Esophagus squamous epithelium (tissue), 5 donors: Measurements from ENCODE around the gene INSM1. TPM values are rescaled to one million over a fixed set of nuclear protein-coding genes. Genes with fewer than 3 reads are reported as not detected.
A peak's percentile ranks its signal among the peaks of the same experiment; 100 is the strongest.

Experiments
- DNase-seq: peaks from one replicate; lab custom pipeline; 2025; lab: John Stamatoyannopoulos, UW
- H3K27ac ChIP-seq, 4 donors: fragments of 200-600 bp; sonication (generic); one replicate each; pipeline ENCODE4 v1.5.1; 2016 to 2019; ENCODE audit warnings: mild to moderate bottlenecking in 1 of 4
- H3K27me3 ChIP-seq, 4 donors: fragments of 200-600 bp; sonication (generic); 1 replicate in 3 of 4; 2 replicates in 1 of 4; pipeline versions ENCODE4 v1.5.1 to v1.6.0; 2017 to 2021; ENCODE audit warnings: antibody characterized with exemption in 1 of 4
- H3K36me3 ChIP-seq, 3 donors: fragments of 200-600 bp; sonication (generic); one replicate each; pipeline ENCODE4 v1.5.1; 2016 to 2019
- H3K4me1 ChIP-seq, 3 donors: fragments of 200-600 bp; sonication (generic); one replicate each; pipeline ENCODE4 v1.5.1; 2017 to 2019
- H3K4me3 ChIP-seq, 4 donors: fragments of 200-600 bp; sonication (generic); 1 replicate in 3 of 4; 2 replicates in 1 of 4; pipeline ENCODE4 v1.5.1; 2016 to 2019; ENCODE audit warnings: mild to moderate bottlenecking in 2 of 4, moderate library complexity in 1 of 4
- H3K9me3 ChIP-seq, 3 donors: fragments of 200-600 bp; sonication (generic); one replicate each; pipeline ENCODE4 v1.5.1; 2016 to 2019
- CTCF ChIP-seq, 6 experiments: fragments of 450-650 bp in 4 of 6; fragments of 200-600 bp in 2 of 6; sonication (generic) in 2 of 6; IDR thresholded peaks; one replicate each; pipeline ENCODE4 v1.5.1; 2016 to 2019; ENCODE audit warnings: antibody characterized with exemption in 6 of 6, mild to moderate bottlenecking in 4 of 6, moderate library complexity in 4 of 6
- POLR2A ChIP-seq, 4 donors: fragments of 450-650 bp; IDR thresholded peaks; one replicate each; pipeline ENCODE4 v1.6.1; 2017; ENCODE audit warnings: antibody characterized with exemption in 4 of 4, mild to moderate bottlenecking in 4 of 4, moderate library complexity in 3 of 4
- WGBS, 2 donors: methylation state at CpG; one replicate each; pipeline ENCODE4 v1.1.5; 2018; 5-methylcytosine and 5-hydroxymethylcytosine counted together
- intact Hi-C: fragments of 100-400 bp; cut with DNase I; formaldehyde crosslinking; loops from one replicate; pipeline ENCODE4 v1.15.0; 2022
- total RNA-seq, 4 donors: library from RNA; depleted of rRNA; stranded (reverse); fragments of >200 nt; gene quantifications; one replicate each; pipeline ENCODE4 v1.1.0, GENCODE V29; 2016
- donor health status: DM: yes; HTN: yes; CAD: no.

Gene INSM1
- total RNA-seq, 4 donors from 2014 or later, result not detected

- H3K9me3 ChIP-seq, result no peaks in the 10 kb centered on the region
- DNase-seq, result no peak
- intact Hi-C loops, result no loop called here
- no peak overlapping the region for H3K4me3 ChIP-seq
- no peaks in the 10 kb centered on the region for H3K4me1 ChIP-seq
- H3K27me3 ChIP-seq, result peaks cover 0 to 5% (median 0%) of the 10 kb centered on the region in 4 donors
- TF ChIP-seq CTCF (IDR thresholded peaks at IDR 0.05) (no peak), POLR2A (IDR thresholded peaks at IDR 0.05) (no peak)
- H3K27ac ChIP-seq, result peak overlapping the region in 1 of 4 donors; percentile 39
- no peaks in the 10 kb centered on the region for H3K36me3 ChIP-seq
- WGBS, 2 donors, result 63 to 85% methylated on average over 5 to 6 of the region's 6 CpGs
Observed at GRCh38 chr20:20333866-20334265, 34.0 kb upstream of the INSM1 start.

DNA sequence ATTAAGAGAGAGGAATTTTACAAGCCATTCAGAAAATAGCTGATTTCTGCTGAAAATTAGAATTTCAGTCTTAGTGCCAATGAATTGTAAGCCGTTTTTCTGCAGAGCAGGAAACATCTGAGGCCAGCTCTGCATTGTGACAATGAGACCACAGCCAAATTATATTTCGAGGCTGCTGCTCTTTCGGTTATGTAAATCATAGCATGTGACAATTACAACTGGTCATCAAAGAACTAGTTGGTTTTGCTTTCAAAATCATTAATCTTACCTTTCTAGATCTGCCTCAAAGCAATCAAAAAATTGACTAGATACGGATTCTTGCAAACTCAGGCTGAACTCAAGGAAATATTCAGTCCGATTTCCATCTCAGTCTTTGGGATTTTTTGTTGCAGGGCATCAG is 33.4 kb upstream of the INSM1 start:
- WGBS, 2 donors, result 42 to 48% methylated on average over 5 of the region's 5 CpGs
- H3K9me3 ChIP-seq, result no peaks in the 10 kb centered on the region
- intact Hi-C loops, result no loop called here
- H3K27me3 ChIP-seq, result peaks cover 0 to 5% (median 0%) of the 10 kb centered on the region in 4 donors
- no peak overlapping the region for H3K4me3 ChIP-seq
- TF ChIP-seq CTCF (IDR thresholded peaks at IDR 0.05), result no peak
- DNase-seq, result no peak
- peak overlapping the region in 1 of 4 donors; percentile 39 for H3K27ac ChIP-seq
- H3K36me3 ChIP-seq, result no peaks in the 10 kb centered on the region
- H3K4me1 ChIP-seq, result no peaks in the 10 kb centered on the region

GRCh38 chr20:20338133-20338730 is 29.7 kb upstream of the INSM1 start:
- Histone ChIP-seq H3K4me3 (no peak overlapping the region), H3K9me3 (no peaks in the 10 kb centered on the region), H3K27me3 (peaks cover 0 to 9% (median 0%) of the 10 kb centered on the region in 4 donors), H3K27ac (no peak overlapping the region), H3K36me3 (no peaks in the 10 kb centered on the region), H3K4me1 (no peaks in the 10 kb centered on the region)
- no peak for TF ChIP-seq CTCF (IDR thresholded peaks at IDR 0.05)
- TF ChIP-seq POLR2A (IDR thresholded peaks at IDR 0.05), result no peak
- WGBS, 2 donors, result 77 to 91% methylated on average over 8 to 14 of the region's 14 CpGs
- intact Hi-C loops, result no loop called here
- DNase-seq, result no peak

DNA sequence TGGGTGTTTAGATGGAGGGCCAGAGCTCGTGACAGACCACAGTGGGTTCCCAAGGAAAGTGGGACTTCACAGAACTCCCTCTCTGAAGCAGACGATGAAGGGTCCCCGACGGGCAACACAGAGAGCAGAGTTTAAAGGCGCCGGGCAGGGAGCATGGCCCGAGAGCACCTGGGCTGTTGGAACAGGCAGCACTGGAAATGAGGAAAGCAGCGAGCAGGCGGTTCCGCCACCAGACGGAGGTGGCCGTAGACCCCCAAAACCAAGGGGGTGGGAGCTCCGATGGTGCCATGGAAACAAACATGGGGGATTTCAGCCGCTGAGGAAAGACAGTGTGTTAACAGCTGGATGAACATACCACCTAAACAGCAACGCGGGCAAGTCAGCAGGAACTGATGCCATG is 27.5 kb upstream of the INSM1 start:
- no peak overlapping the region for H3K4me3 ChIP-seq
- peaks cover 0 to 14% (median 0%) of the 10 kb centered on the region in 4 donors for H3K27me3 ChIP-seq
- intact Hi-C loops, result no loop called here
- TF ChIP-seq POLR2A (IDR thresholded peaks at IDR 0.05) (no peak), CTCF (IDR thresholded peaks at IDR 0.05) (no peak)
- no peaks in the 10 kb centered on the region for H3K9me3 ChIP-seq
- no peaks in the 10 kb centered on the region for H3K4me1 ChIP-seq
- DNase-seq, result no peak
- WGBS, 2 donors, result 86 to 93% methylated on average over 8 to 16 of the region's 16 CpGs
- no peak overlapping the region for H3K27ac ChIP-seq
- no peaks in the 10 kb centered on the region for H3K36me3 ChIP-seq

DNA sequence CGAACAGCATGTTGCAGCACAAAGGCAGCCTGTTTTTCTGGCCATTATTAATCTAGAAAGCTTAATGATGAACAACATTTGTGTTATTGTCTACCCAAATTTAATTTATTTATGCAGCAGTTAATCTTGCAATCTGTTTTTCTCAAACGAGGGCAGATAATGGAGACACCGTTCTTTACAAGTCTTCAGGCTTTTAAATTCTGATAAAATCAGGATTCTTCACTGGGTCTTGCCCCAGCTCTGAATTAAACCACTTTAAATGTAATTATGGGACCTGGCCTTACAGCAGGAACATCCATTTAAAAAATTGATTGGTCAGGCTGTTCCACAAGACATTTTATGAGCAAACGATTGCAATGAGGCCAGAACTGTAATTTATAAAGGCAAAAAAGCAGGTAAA is 26.5 kb upstream of the INSM1 start:
- Histone ChIP-seq H3K36me3 (no peaks in the 10 kb centered on the region), H3K4me1 (no peaks in the 10 kb centered on the region), H3K27me3 (peaks cover 0 to 14% (median 0%) of the 10 kb centered on the region in 4 donors), H3K9me3 (no peaks in the 10 kb centered on the region), H3K27ac (no peak overlapping the region), H3K4me3 (no peak overlapping the region)
- TF ChIP-seq CTCF (IDR thresholded peaks at IDR 0.05) (no peak), POLR2A (IDR thresholded peaks at IDR 0.05) (no peak)
- intact Hi-C loops, result no loop called here
- DNase-seq, result no peak
- WGBS, 2 donors, result 55 to 57% methylated on average over 4 of the region's 4 CpGs
